IMR-90 (cell line): ENCODE data around the gene CRBN. TPM values are rescaled to one million over a fixed set of nuclear protein-coding genes. Genes with fewer than 3 reads are reported as not detected.

Source experiments
- ATAC-seq: fragments of 200-7000 bp; cut with Tn5 transposase; 2 replicates; pipeline ENCODE4 v1.9.1; 2020; ENCODE audit warnings: low read depth, mild to moderate bottlenecking, moderate library complexity
- BruUV-seq: library from RNA; stranded (reverse); fragments of 400-500 nt; replicated peaks from 2 replicates; lab custom pipeline; 2021; lab: Mats Ljungman, UMichigan
- CTCF ChIA-PET: fragments of 300-600 bp; formaldehyde crosslinking; extraction: SDS; loops from one replicate; lab custom pipeline; 2021; ENCODE audit warnings: antibody characterized with exemption; lab: Yijun Ruan, JAX
- POLR2A ChIA-PET: fragments of 300-600 bp; sonication (Branson Sonifier 250); formaldehyde crosslinking; loops from one replicate; lab custom pipeline; 2022; ENCODE audit warnings: antibody characterized with exemption; ENCODE audit not compliant: unreplicated experiment; lab: Charles Lee
- DNase-seq: peaks from one replicate; pipeline ENCODE4 v3.0.0; 2013
- H2AFZ ChIP-seq: replicated peaks from 2 replicates; pipeline ENCODE3; 2013; ENCODE audit warnings: low read length, mild to moderate bottlenecking; ENCODE audit not compliant: poor library complexity
- H2AK5ac ChIP-seq: 2 replicates; pipeline ENCODE4 v1.6.1; 2013; ENCODE audit warnings: low read depth, low read length, inconsistent platforms
- H2AK9ac ChIP-seq: replicated peaks from 2 replicates; pipeline ENCODE3; 2013; ENCODE audit warnings: mild to moderate bottlenecking, low read depth, low read length, moderate library complexity; ENCODE audit not compliant: poor library complexity
- H2BK120ac ChIP-seq: 2 replicates; pipeline ENCODE4 v1.6.1; 2013; ENCODE audit warnings: low read depth, low read length, inconsistent platforms
- H2BK15ac ChIP-seq: 3 replicates; pipeline ENCODE4 v1.6.1; 2013; ENCODE audit warnings: low read depth, low read length, inconsistent platforms
- H2BK20ac ChIP-seq: 2 replicates; pipeline ENCODE4 v1.6.1; 2013; ENCODE audit warnings: low read depth, mild to moderate bottlenecking, inconsistent platforms, low read length, moderate library complexity
- H2BK5ac ChIP-seq: 2 replicates; pipeline ENCODE4 v1.6.1; 2013; ENCODE audit warnings: mild to moderate bottlenecking, low read depth, low read length, inconsistent platforms; ENCODE audit not compliant: poor library complexity, severe bottlenecking
- H3K14ac ChIP-seq: replicated peaks from 2 replicates; pipeline ENCODE4 v1.6.1; 2013; ENCODE audit warnings: low read depth, low read length, inconsistent platforms
- H3K18ac ChIP-seq: 2 replicates; pipeline ENCODE4 v1.6.1; 2013; ENCODE audit warnings: low read depth, low read length, control low read depth
- H3K23ac ChIP-seq: 2 replicates; pipeline ENCODE4 v1.6.1; 2013; ENCODE audit warnings: low read depth, low read length, inconsistent platforms
- H3K27ac ChIP-seq: 2 replicates; pipeline ENCODE4 v1.5.1; 2013; ENCODE audit warnings: mild to moderate bottlenecking, control low read depth, low read length; ENCODE audit not compliant: insufficient read depth
- H3K27me3 ChIP-seq: 2 replicates; pipeline ENCODE4 v1.6.1; 2013; ENCODE audit warnings: low read length; ENCODE audit not compliant: control insufficient read depth, insufficient read depth
- H3K36me3 ChIP-seq: 2 replicates; pipeline ENCODE4 v1.6.1; 2013; ENCODE audit warnings: low read length, mixed read lengths; ENCODE audit not compliant: control insufficient read depth, insufficient read depth
- H3K4ac ChIP-seq: 2 replicates; pipeline ENCODE4 v1.6.1; 2013; ENCODE audit warnings: low read depth, low read length, inconsistent platforms
- H3K4me1 ChIP-seq: 2 replicates; pipeline ENCODE4 v1.6.1; 2013; ENCODE audit warnings: low read length, mixed read lengths; ENCODE audit not compliant: control insufficient read depth, insufficient read depth
- H3K4me2 ChIP-seq: 2 replicates; pipeline ENCODE4 v1.6.1; 2013; ENCODE audit warnings: low read depth, mild to moderate bottlenecking, control low read depth, low read length, moderate library complexity
- H3K4me3 ChIP-seq: 2 replicates; pipeline ENCODE4 v1.5.1; 2013; ENCODE audit warnings: low read depth, mild to moderate bottlenecking, control low read depth, low read length, moderate library complexity; ENCODE audit not compliant: insufficient read depth
- H3K56ac ChIP-seq: 2 replicates; pipeline ENCODE4 v1.6.1; 2013; ENCODE audit warnings: low read length, inconsistent platforms; ENCODE audit not compliant: insufficient read depth; ENCODE audit errors: extremely low read depth
- H3K79me1 ChIP-seq, 2 experiments: 2 replicates each; pipeline ENCODE4 v1.6.1; 2013; ENCODE audit warnings: low read length in 2 of 2, inconsistent platforms in 1 of 2, low read depth in 1 of 2
- H3K9ac ChIP-seq: 2 replicates; pipeline ENCODE4 v1.6.1; 2013; ENCODE audit warnings: low read depth, low read length, control low read depth
- H3K9me1 ChIP-seq: 2 replicates; pipeline ENCODE4 v1.6.1; 2013; ENCODE audit warnings: low read length, inconsistent platforms; ENCODE audit not compliant: insufficient read depth
- H3K9me3 ChIP-seq: 2 replicates; pipeline ENCODE4 v1.6.1; 2013; ENCODE audit warnings: low read length; ENCODE audit not compliant: control insufficient read depth, insufficient read depth
- H4K20me1 ChIP-seq: 2 replicates; pipeline ENCODE4 v1.6.1; 2013; ENCODE audit warnings: low read length, inconsistent platforms; ENCODE audit not compliant: insufficient read depth
- H4K5ac ChIP-seq: 2 replicates; pipeline ENCODE4 v1.6.1; 2013; ENCODE audit warnings: mild to moderate bottlenecking, low read depth, low read length, control low read depth
- H4K8ac ChIP-seq, 2 experiments: 2 replicates each; pipeline ENCODE4 v1.6.1; 2013; ENCODE audit warnings: low read depth in 2 of 2, low read length in 2 of 2, control low read depth in 1 of 2, inconsistent platforms in 1 of 2
- H4K91ac ChIP-seq: 2 replicates; pipeline ENCODE4 v1.6.1; 2013; ENCODE audit warnings: low read depth, low read length, inconsistent platforms; ENCODE audit not compliant: insufficient read depth
- BHLHE40 ChIP-seq: fragments of 150-350 bp; IDR thresholded peaks from 2 replicates; pipeline ENCODE4 v1.6.1; 2016; ENCODE audit warnings: mild to moderate bottlenecking, low read depth, low read length
- CEBPB ChIP-seq: IDR thresholded peaks from 2 replicates; pipeline ENCODE4 v1.6.1; 2012; ENCODE audit warnings: low read depth, low read length, improper control_type of control experiment
- CHD1 ChIP-seq: IDR thresholded peaks from 2 replicates; pipeline ENCODE4 v1.6.1; 2012; ENCODE audit warnings: low read depth, low read length, improper control_type of control experiment
- ELK1 ChIP-seq: fragments of 150-350 bp; IDR thresholded peaks from 2 replicates; pipeline ENCODE4 v1.6.1; 2016; ENCODE audit warnings: low read depth, mild to moderate bottlenecking, low read length, moderate library complexity, borderline replicate concordance
- MAFK ChIP-seq: IDR thresholded peaks from 2 replicates; pipeline ENCODE4 v1.6.1; 2012; ENCODE audit warnings: low read depth, low read length, improper control_type of control experiment
- MAZ ChIP-seq: IDR thresholded peaks from 2 replicates; pipeline ENCODE4 v1.6.1; 2012; ENCODE audit warnings: low read depth, mild to moderate bottlenecking, low read length, improper control_type of control experiment, moderate library complexity, borderline replicate concordance
- MXI1 ChIP-seq: IDR thresholded peaks from 2 replicates; pipeline ENCODE4 v1.6.1; 2012; ENCODE audit warnings: low read depth, mild to moderate bottlenecking, low read length, moderate library complexity, borderline replicate concordance
- NFE2L2 ChIP-seq: fragments of 150-350 bp; IDR thresholded peaks from 2 replicates; pipeline ENCODE4 v1.6.1; 2016; ENCODE audit warnings: low read depth, mild to moderate bottlenecking, low read length
- POLR2A ChIP-seq: IDR thresholded peaks from 2 replicates; pipeline ENCODE4 v1.6.1; 2012; ENCODE audit warnings: mild to moderate bottlenecking, low read depth, low read length
- RAD21 ChIP-seq: IDR thresholded peaks from 2 replicates; pipeline ENCODE4 v1.6.1; 2012; ENCODE audit warnings: low read length, improper control_type of control experiment
- RCOR1 ChIP-seq: IDR thresholded peaks from 2 replicates; pipeline ENCODE4 v1.6.1; 2012; ENCODE audit warnings: mild to moderate bottlenecking, low read length, improper control_type of control experiment; ENCODE audit not compliant: insufficient replicate concordance
- SMC3 ChIP-seq: fragments of 150-350 bp; IDR thresholded peaks from 2 replicates; pipeline ENCODE4 v1.6.1; 2016; ENCODE audit warnings: low read depth, mild to moderate bottlenecking, antibody characterized with exemption, low read length, moderate library complexity
- USF2 ChIP-seq: fragments of 150-350 bp; IDR thresholded peaks from 2 replicates; pipeline ENCODE4 v1.6.1; 2017; ENCODE audit warnings: mild to moderate bottlenecking, antibody characterized with exemption, low read length, low read depth
- WGBS, 2 experiments: methylation state at CpG; one replicate each; pipeline versions ENCODE4 v1.1.5 to v1.1.7; 2013; ENCODE audit warnings: missing lambda C conversion rate in 2 of 2; ENCODE audit not compliant: insufficient read length in 1 of 2; ENCODE audit errors: extremely low coverage in 2 of 2; 5-methylcytosine and 5-hydroxymethylcytosine counted together
- dilution Hi-C: fragments of 300-500 bp; cut with HindIII; formaldehyde crosslinking; loops from one replicate; pipeline ENCODE4 v1.14.3; 2018; ENCODE audit warnings: low sequenced_read_pairs; ENCODE audit not compliant: unreplicated experiment
- in situ Hi-C: fragments of 300-500 bp; cut with MboI; formaldehyde crosslinking; loops from 3 replicates; pipeline ENCODE4 v1.14.3; 2019; ENCODE audit warnings: low sequenced_read_pairs, inconsistent platforms, mixed read lengths
- intact Hi-C: fragments of 100-400 bp; cut with micrococcal nuclease; formaldehyde crosslinking; loops from 2 replicates; pipeline ENCODE4 v1.10.0; 2022
- polyA plus RNA-seq, 3 experiments: library from polyadenylated mRNA; depleted of rRNA; stranded (reverse); fragments of >200 nt; gene quantifications; 2 replicates each; pipeline ENCODE4 v1.2.3, GENCODE V29; 2012; ENCODE audit warnings: low replicate concordance in 1 of 3
- total RNA-seq: library from RNA; depleted of rRNA; stranded (reverse); fragments of >200 nt; gene quantifications from 2 replicates; pipeline ENCODE4 v1.2.3, GENCODE V29; 2012
- TF ChIP-seq, protein P1 (sequence below): conservative IDR thresholded peaks from 2 replicates; pipeline ENCODE4 v1.5.1; 2012; ENCODE audit warnings: mild to moderate bottlenecking, low read depth, low read length, improper control_type of control experiment

Gene CRBN
- total and polyA plus RNA-seq, 2 of the 4 experiments (the other 2 are of a cell fraction), result 21.8 to 33.9 TPM

- ATAC-seq (no peak), DNase-seq (no peak)
- H4K8ac ChIP-seq, result no peak overlapping the region
- H3K14ac ChIP-seq, result no peak overlapping the region
- no peaks in the 10 kb centered on the region for H3K79me1 ChIP-seq
- no peaks in the 10 kb centered on the region for H3K9me1 ChIP-seq
- no peaks in the 10 kb centered on the region for H3K27me3 ChIP-seq
- no peak overlapping the region for H3K9ac ChIP-seq
- no peak overlapping the region for H4K91ac ChIP-seq
- no peak overlapping the region for H2BK5ac ChIP-seq
- intact Hi-C loops, result no loop called here
- no peak overlapping the region for H3K4me2 ChIP-seq
- H2BK15ac ChIP-seq, result no peak overlapping the region
- 0 out of 2 replicates have a peak, but pooled peaks cover 2% of the 10 kb centered on the region for H3K9me3 ChIP-seq
- H3K36me3 ChIP-seq, result no peaks in the 10 kb centered on the region
- BruUV-seq, result no TSS peak
- no peak overlapping the region for H2AK9ac ChIP-seq
- dilution Hi-C loops, result no loop called here
- H3K23ac ChIP-seq, result no peak overlapping the region
- H3K4me1 ChIP-seq, result no peaks in the 10 kb centered on the region
- no peaks in the 10 kb centered on the region for H4K20me1 ChIP-seq
- H2BK20ac ChIP-seq, result no peak overlapping the region
- no peak overlapping the region for H4K5ac ChIP-seq
- 80% methylated on average over 2 of the region's 6 CpGs; no CpG with 5 or more reads in 1 of the 2 experiments for WGBS, 2 experiments
- H2AFZ ChIP-seq, result no peak overlapping the region
- no peak overlapping the region for H3K18ac ChIP-seq
- no peak overlapping the region for H3K4ac ChIP-seq
- ChIA-PET POLR2A (no interaction called here), CTCF (no interaction called here)
- no peak overlapping the region for H3K4me3 ChIP-seq
- H3K56ac ChIP-seq, result no peak overlapping the region
- TF ChIP-seq RAD21 (no peak), CEBPB (no peak), BHLHE40 (no peak), MXI1 (no peak), CHD1 (no peak), MAZ (no peak), SMC3 (no peak), POLR2A (no peak), USF2 (no peak), RCOR1 (no peak), NFE2L2 (no peak), MAFK (no peak), ELK1 (no peak)
- TF ChIP-seq, protein P1, sequence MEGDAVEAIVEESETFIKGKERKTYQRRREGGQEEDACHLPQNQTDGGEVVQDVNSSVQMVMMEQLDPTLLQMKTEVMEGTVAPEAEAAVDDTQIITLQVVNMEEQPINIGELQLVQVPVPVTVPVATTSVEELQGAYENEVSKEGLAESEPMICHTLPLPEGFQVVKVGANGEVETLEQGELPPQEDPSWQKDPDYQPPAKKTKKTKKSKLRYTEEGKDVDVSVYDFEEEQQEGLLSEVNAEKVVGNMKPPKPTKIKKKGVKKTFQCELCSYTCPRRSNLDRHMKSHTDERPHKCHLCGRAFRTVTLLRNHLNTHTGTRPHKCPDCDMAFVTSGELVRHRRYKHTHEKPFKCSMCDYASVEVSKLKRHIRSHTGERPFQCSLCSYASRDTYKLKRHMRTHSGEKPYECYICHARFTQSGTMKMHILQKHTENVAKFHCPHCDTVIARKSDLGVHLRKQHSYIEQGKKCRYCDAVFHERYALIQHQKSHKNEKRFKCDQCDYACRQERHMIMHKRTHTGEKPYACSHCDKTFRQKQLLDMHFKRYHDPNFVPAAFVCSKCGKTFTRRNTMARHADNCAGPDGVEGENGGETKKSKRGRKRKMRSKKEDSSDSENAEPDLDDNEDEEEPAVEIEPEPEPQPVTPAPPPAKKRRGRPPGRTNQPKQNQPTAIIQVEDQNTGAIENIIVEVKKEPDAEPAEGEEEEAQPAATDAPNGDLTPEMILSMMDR, result no peak
- H2BK120ac ChIP-seq, result no peak overlapping the region
- H2AK5ac ChIP-seq, result no peak overlapping the region
- in situ Hi-C loops, result no loop called here
- no peak overlapping the region for H3K27ac ChIP-seq
These were observed 77.6 kb downstream of the CRBN start for GRCh38 chr3:3101660-3102458.
